Thoracic aorta (tissue), 2 donors: Measurements from ENCODE around the gene EXOC6B. TPM values are rescaled to one million over a fixed set of nuclear protein-coding genes. Genes with fewer than 3 reads are reported as not detected.

Experiments used
- ATAC-seq: fragments of 150-250 bp; one replicate; pipeline ENCODE4 v1.8.0; 2017; ENCODE audit warnings: low read depth; ENCODE audit not compliant: insufficient number of reproducible peaks, low FRiP score
- DNase-seq: peaks from one replicate; pipeline ENCODE4 v3.0.0-alpha.2; 2020; ENCODE audit warnings: low spot score
- H3K27ac ChIP-seq, 2 donors: fragments of 200-600 bp; sonication (generic); 1 replicate in 1 of 2; 2 replicates in 1 of 2; pipeline ENCODE4 v1.5.1; 2016; ENCODE audit warnings: mild to moderate bottlenecking in 2 of 2, moderate library complexity in 2 of 2
- H3K27me3 ChIP-seq: fragments of 200-600 bp; sonication (generic); replicated peaks from 2 replicates; pipeline ENCODE4 v1.6.0; 2016; ENCODE audit warnings: mild to moderate bottlenecking; ENCODE audit not compliant: insufficient read depth
- H3K36me3 ChIP-seq: fragments of 200-600 bp; sonication (generic); one replicate; pipeline ENCODE4 v1.5.1; 2016
- H3K4me1 ChIP-seq, 2 donors: fragments of 200-600 bp; sonication (generic); 1 replicate in 1 of 2; 2 replicates in 1 of 2; pipeline versions ENCODE4 v1.5.1 to v1.6.0; 2016; ENCODE audit warnings: low read depth in 2 of 2, mild to moderate bottlenecking in 1 of 2; ENCODE audit not compliant: control insufficient read depth in 1 of 2
- H3K4me3 ChIP-seq: fragments of 200-600 bp; sonication (generic); 2 replicates; pipeline ENCODE4 v1.5.1; 2016; ENCODE audit warnings: mild to moderate bottlenecking
- H3K9me3 ChIP-seq: fragments of 200-600 bp; sonication (generic); 2 replicates; pipeline ENCODE4 v1.5.1; 2016
- CTCF ChIP-seq: fragments of 200-600 bp; sonication (generic); IDR thresholded peaks from one replicate; pipeline ENCODE4 v1.5.1; 2019; ENCODE audit warnings: antibody characterized with exemption
- total RNA-seq, 2 donors: library from RNA; depleted of rRNA; stranded (reverse); fragments of >200 nt; gene quantifications; one replicate each; pipeline versions ENCODE4 v1.1.0 to v1.2.3, GENCODE V29; 2016

EXOC6B gene
- total RNA-seq, 2 donors from 2014 or later, result 29.6 to 44.5 TPM

GRCh38 chr2:72847534-72848315, 21.9 kb upstream of the EXOC6B start:
- DNase-seq, result no peak
- TF ChIP-seq CTCF, result no peak
- ATAC-seq, result no peak
- H3K4me3 ChIP-seq, result no peak overlapping the region
- H3K4me1 ChIP-seq, result no peaks in the 10 kb centered on the region
- H3K36me3 ChIP-seq, result no peaks in the 10 kb centered on the region
- no peak overlapping the region for H3K27ac ChIP-seq
- H3K9me3 ChIP-seq, result no peaks in the 10 kb centered on the region
- no peaks in the 10 kb centered on the region for H3K27me3 ChIP-seq

GRCh38 chr2:72846171-72847095, 20.6 kb upstream of the EXOC6B start:
- DNase-seq, result no peak
- H3K4me1 ChIP-seq, result no peaks in the 10 kb centered on the region
- H3K4me3 ChIP-seq, result no peak overlapping the region
- H3K27ac ChIP-seq, result no peak overlapping the region
- no peaks in the 10 kb centered on the region for H3K36me3 ChIP-seq
- no peak for TF ChIP-seq CTCF
- no peaks in the 10 kb centered on the region for H3K9me3 ChIP-seq
- no peaks in the 10 kb centered on the region for H3K27me3 ChIP-seq
- no peak for ATAC-seq

- no peak for ATAC-seq
These were observed 17.5 kb upstream of the EXOC6B start for GRCh38 chr2:72843301-72843700.

GRCh38 chr2:72841462-72842125, 15.8 kb upstream of the EXOC6B start:
- ATAC-seq, result no peak
- TF ChIP-seq CTCF, result no peak
- DNase-seq, result no peak

More at GRCh38 chr2:72843301-72843700, 17.5 kb upstream of the EXOC6B start:
- no peak for TF ChIP-seq CTCF
- Histone ChIP-seq H3K4me1 (no peaks in the 10 kb centered on the region), H3K4me3 (no peak overlapping the region), H3K27me3 (no peaks in the 10 kb centered on the region), H3K9me3 (no peaks in the 10 kb centered on the region), H3K36me3 (no peaks in the 10 kb centered on the region), H3K27ac (no peak overlapping the region)
- no peak for DNase-seq

GRCh38 chr2:72840066-72840465, 14.2 kb upstream of the EXOC6B start:
- Histone ChIP-seq H3K4me3 (no peak overlapping the region), H3K27ac (no peak overlapping the region), H3K27me3 (no peaks in the 10 kb centered on the region), H3K4me1 (no peaks in the 10 kb centered on the region), H3K9me3 (no peaks in the 10 kb centered on the region), H3K36me3 (no peaks in the 10 kb centered on the region)
- DNase-seq, result no peak
- ATAC-seq, result no peak
- no peak for TF ChIP-seq CTCF

More at GRCh38 chr2:72841462-72842125, 15.8 kb upstream of the EXOC6B start:
- Histone ChIP-seq H3K4me3 (no peak overlapping the region), H3K36me3 (no peaks in the 10 kb centered on the region), H3K9me3 (no peaks in the 10 kb centered on the region), H3K27ac (no peak overlapping the region), H3K27me3 (no peaks in the 10 kb centered on the region), H3K4me1 (no peaks in the 10 kb centered on the region)
